ENCODE results near the gene VGLL4. TPM values are rescaled to one million over a fixed set of nuclear protein-coding genes. Genes with fewer than 3 reads are reported as not detected.

VGLL4 gene
- total RNA-seq, 1 experiment from 2014 or later = 46.1 TPM

- no peaks in the 10 kb centered on the region for H3K36me3 ChIP-seq (ENCODE audit: control insufficient read depth, insufficient read depth, low read length)
- no peak overlapping the region for H3K4me3 ChIP-seq (ENCODE audit: low read depth, low read length)
- peaks cover 53% of the 10 kb centered on the region for H3K4me1 Mint-ChIP-seq (ENCODE audit: low read depth, unreplicated experiment)
- H3K36me3 Mint-ChIP-seq (ENCODE audit: insufficient read depth, unreplicated experiment) = peaks cover 8% of the 10 kb centered on the region
- no peaks in the 10 kb centered on the region for H3K9me3 ChIP-seq
- TF ChIP-seq, protein P1, sequence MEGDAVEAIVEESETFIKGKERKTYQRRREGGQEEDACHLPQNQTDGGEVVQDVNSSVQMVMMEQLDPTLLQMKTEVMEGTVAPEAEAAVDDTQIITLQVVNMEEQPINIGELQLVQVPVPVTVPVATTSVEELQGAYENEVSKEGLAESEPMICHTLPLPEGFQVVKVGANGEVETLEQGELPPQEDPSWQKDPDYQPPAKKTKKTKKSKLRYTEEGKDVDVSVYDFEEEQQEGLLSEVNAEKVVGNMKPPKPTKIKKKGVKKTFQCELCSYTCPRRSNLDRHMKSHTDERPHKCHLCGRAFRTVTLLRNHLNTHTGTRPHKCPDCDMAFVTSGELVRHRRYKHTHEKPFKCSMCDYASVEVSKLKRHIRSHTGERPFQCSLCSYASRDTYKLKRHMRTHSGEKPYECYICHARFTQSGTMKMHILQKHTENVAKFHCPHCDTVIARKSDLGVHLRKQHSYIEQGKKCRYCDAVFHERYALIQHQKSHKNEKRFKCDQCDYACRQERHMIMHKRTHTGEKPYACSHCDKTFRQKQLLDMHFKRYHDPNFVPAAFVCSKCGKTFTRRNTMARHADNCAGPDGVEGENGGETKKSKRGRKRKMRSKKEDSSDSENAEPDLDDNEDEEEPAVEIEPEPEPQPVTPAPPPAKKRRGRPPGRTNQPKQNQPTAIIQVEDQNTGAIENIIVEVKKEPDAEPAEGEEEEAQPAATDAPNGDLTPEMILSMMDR (IDR thresholded peaks at IDR 0.05; ENCODE audit: insufficient read depth in 1 of 2, low read depth in 1 of 2, low read length in 1 of 2, severe bottlenecking in 1 of 2, unreplicated experiment in 1 of 2) = no peak
- ChIA-PET CTCF (no interaction called here), POLR2A (no interaction called here)
- H3K4me1 ChIP-seq = peaks cover 57% of the 10 kb centered on the region
- no TSS peak for BruUV-seq (replicated peaks)
- no peaks in the 10 kb centered on the region for H3K27me3 Mint-ChIP-seq (ENCODE audit: insufficient read depth, unreplicated experiment)
- H3K9me3 Mint-ChIP-seq (ENCODE audit: unreplicated experiment) = no peaks in the 10 kb centered on the region
- no peak overlapping the region for H3K4me3 Mint-ChIP-seq (ENCODE audit: unreplicated experiment)
- H3K27ac Mint-ChIP-seq (ENCODE audit: unreplicated experiment) = peak overlapping the region; percentile 52
- no peaks in the 10 kb centered on the region for H3K27me3 ChIP-seq (replicated peaks; ENCODE audit: control insufficient read depth, insufficient read depth, low read length)
- intact Hi-C loops (cut with micrococcal nuclease; ENCODE audit: unreplicated experiment) = no loop called here
- DNase-seq = no peak
These were observed 22.6 kb downstream of the VGLL4 start for GRCh38 chr3:11621077-11621476.

GRCh38 chr3:11619946-11620652 is 23.6 kb downstream of the VGLL4 start:
- Histone ChIP-seq H3K9me3 (no peaks in the 10 kb centered on the region), H3K4me1 (peaks cover 57% of the 10 kb centered on the region), H3K4me3 (ENCODE audit: low read depth, low read length) (no peak overlapping the region), H3K27me3 (replicated peaks; ENCODE audit: control insufficient read depth, insufficient read depth, low read length) (no peaks in the 10 kb centered on the region), H3K36me3 (ENCODE audit: control insufficient read depth, insufficient read depth, low read length) (no peaks in the 10 kb centered on the region)
- Mint-ChIP-seq H3K4me3 (ENCODE audit: unreplicated experiment) (no peak overlapping the region), H3K9me3 (ENCODE audit: unreplicated experiment) (no peaks in the 10 kb centered on the region), H3K27ac (ENCODE audit: unreplicated experiment) (peak overlapping the region; percentile 52), H3K36me3 (ENCODE audit: insufficient read depth, unreplicated experiment) (peaks cover 9% of the 10 kb centered on the region), H3K27me3 (ENCODE audit: insufficient read depth, unreplicated experiment) (no peaks in the 10 kb centered on the region), H3K4me1 (ENCODE audit: low read depth, unreplicated experiment) (peaks cover 56% of the 10 kb centered on the region)
- intact Hi-C loops (cut with micrococcal nuclease; ENCODE audit: unreplicated experiment) = loop anchor here (1.0 to 2.0 kb wide), 2 partner anchors 20 to 23 kb away; partner anchors contain the start of gene VGLL4
- TF ChIP-seq, protein P1 (IDR thresholded peaks at IDR 0.05; ENCODE audit: insufficient read depth in 1 of 2, low read depth in 1 of 2, low read length in 1 of 2, severe bottlenecking in 1 of 2, unreplicated experiment in 1 of 2) = no peak
- CTCF ChIA-PET = no interaction called here
- POLR2A ChIA-PET = no interaction called here
- no peak for DNase-seq
- BruUV-seq (replicated peaks) = no TSS peak

DNA sequence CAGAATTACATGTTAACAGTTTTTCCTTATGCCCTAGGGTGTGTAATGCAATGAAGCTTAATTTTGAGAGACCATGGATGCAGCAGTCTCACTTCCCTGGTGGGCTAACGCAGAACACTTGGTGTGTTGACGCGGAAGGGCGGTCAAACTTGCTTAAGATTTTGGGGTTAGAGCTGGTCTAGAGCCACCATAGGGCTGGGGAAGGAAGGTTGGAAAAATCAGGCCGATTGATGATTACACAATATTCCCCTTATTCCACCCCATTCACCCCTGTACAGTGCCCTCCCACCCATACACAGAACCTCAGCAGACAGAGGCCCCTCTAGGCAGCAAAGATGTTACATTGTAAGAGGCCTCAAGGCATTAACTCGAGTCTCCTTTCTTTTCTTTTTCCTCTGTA is 24.3 kb downstream of the VGLL4 start:
- H3K4me3 Mint-ChIP-seq (ENCODE audit: unreplicated experiment) = peak overlapping the region; percentile 43
- peak overlapping the region; percentile 52 for H3K27ac Mint-ChIP-seq (ENCODE audit: unreplicated experiment)
- intact Hi-C loops (cut with micrococcal nuclease; ENCODE audit: unreplicated experiment) = loop anchor here (1.0 to 2.0 kb wide), 2 partner anchors 19 to 23 kb away; partner anchors contain the start of gene VGLL4
- BruUV-seq (replicated peaks) = no TSS peak
- no peaks in the 10 kb centered on the region for H3K9me3 Mint-ChIP-seq (ENCODE audit: unreplicated experiment)
- H3K36me3 Mint-ChIP-seq (ENCODE audit: insufficient read depth, unreplicated experiment) = peaks cover 7% of the 10 kb centered on the region
- H3K27me3 Mint-ChIP-seq (ENCODE audit: insufficient read depth, unreplicated experiment) = no peaks in the 10 kb centered on the region
- peaks cover 53% of the 10 kb centered on the region for H3K4me1 Mint-ChIP-seq (ENCODE audit: low read depth, unreplicated experiment)
- Histone ChIP-seq H3K36me3 (ENCODE audit: control insufficient read depth, insufficient read depth, low read length) (no peaks in the 10 kb centered on the region), H3K9me3 (no peaks in the 10 kb centered on the region), H3K27me3 (replicated peaks; ENCODE audit: control insufficient read depth, insufficient read depth, low read length) (no peaks in the 10 kb centered on the region), H3K4me3 (ENCODE audit: low read depth, low read length) (no peak overlapping the region), H3K4me1 (peaks cover 57% of the 10 kb centered on the region)
- ChIA-PET CTCF (interaction anchor here (0.9 kb wide), 1 partner anchor 16 kb away, joined by 3 read pairs; no protein-coding TSS in a partner anchor), POLR2A (interaction anchor here (1.0 kb wide), 1 partner anchor 19 kb away, joined by 11 read pairs; no protein-coding TSS in a partner anchor)
- no peak for DNase-seq
- TF ChIP-seq, protein P1 (IDR thresholded peaks at IDR 0.05; ENCODE audit: insufficient read depth in 1 of 2, low read depth in 1 of 2, low read length in 1 of 2, severe bottlenecking in 1 of 2, unreplicated experiment in 1 of 2) = no peak

All from Caco-2 (cell line).